22Rv1 (cell line): Measurements from ENCODE around the gene DMRT3.

Experiments
- ZFX ChIP-seq: fragments of 450-650 bp; IDR thresholded peaks from 2 replicates; pipeline ENCODE4 v1.6.1; 2017; ENCODE audit warnings: antibody characterized with exemption, borderline replicate concordance
- TF ChIP-seq, protein P1 (sequence below): fragments of 450-650 bp; IDR thresholded peaks from 2 replicates; pipeline ENCODE4 v1.5.1; 2017; ENCODE audit warnings: mild to moderate bottlenecking

GRCh38 chr9:1014640-1015039 lies 38.2 kb downstream of the DMRT3 start:
- TF ChIP-seq, protein P1, sequence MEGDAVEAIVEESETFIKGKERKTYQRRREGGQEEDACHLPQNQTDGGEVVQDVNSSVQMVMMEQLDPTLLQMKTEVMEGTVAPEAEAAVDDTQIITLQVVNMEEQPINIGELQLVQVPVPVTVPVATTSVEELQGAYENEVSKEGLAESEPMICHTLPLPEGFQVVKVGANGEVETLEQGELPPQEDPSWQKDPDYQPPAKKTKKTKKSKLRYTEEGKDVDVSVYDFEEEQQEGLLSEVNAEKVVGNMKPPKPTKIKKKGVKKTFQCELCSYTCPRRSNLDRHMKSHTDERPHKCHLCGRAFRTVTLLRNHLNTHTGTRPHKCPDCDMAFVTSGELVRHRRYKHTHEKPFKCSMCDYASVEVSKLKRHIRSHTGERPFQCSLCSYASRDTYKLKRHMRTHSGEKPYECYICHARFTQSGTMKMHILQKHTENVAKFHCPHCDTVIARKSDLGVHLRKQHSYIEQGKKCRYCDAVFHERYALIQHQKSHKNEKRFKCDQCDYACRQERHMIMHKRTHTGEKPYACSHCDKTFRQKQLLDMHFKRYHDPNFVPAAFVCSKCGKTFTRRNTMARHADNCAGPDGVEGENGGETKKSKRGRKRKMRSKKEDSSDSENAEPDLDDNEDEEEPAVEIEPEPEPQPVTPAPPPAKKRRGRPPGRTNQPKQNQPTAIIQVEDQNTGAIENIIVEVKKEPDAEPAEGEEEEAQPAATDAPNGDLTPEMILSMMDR = no peak
- no peak for TF ChIP-seq ZFX
